ENCODE measurements around the gene FGF12. TPM values are rescaled to one million over a fixed set of nuclear protein-coding genes. Genes with fewer than 3 reads are reported as not detected.

FGF12 gene
- total RNA-seq, 6 experiments from 2014 or later, result 0.29 to 6.5 (median 0.76) TPM

GRCh38 chr3:192566706-192567290, 160.5 kb downstream of the FGF12 start:
- no peaks in the 10 kb centered on the region for H3K27me3 ChIP-seq
- WGBS (ENCODE audit: insufficient coverage, low coverage, low lambda C conversion rate, missing lambda C conversion rate), result 3% methylated on average over 6 of the region's 6 CpGs
- H3K27ac ChIP-seq, result no peak overlapping the region
- no peaks in the 10 kb centered on the region for H3K9me3 ChIP-seq
- no peaks in the 10 kb centered on the region for H3K36me3 ChIP-seq
- no peak overlapping the region for H3K4me3 ChIP-seq
- TF ChIP-seq CTCF (IDR thresholded peaks at IDR 0.05) (peak; percentile 72 to 86 (median 82)), POLR2A (IDR thresholded peaks at IDR 0.05) (no peak)
- peaks cover 0 to 8% (median 2%) of the 10 kb centered on the region in 4 donors for H3K4me1 ChIP-seq
- DNase-seq (peak; percentile 62 to 79 (median 68)), ATAC-seq (peak; percentile 81 to 93 (median 86))
- intact Hi-C loops (cut with DNase I), result loop anchor here (10.0 kb wide), 1 partner anchor 238 kb away; no protein-coding TSS in a partner anchor

- ATAC-seq (no peak), DNase-seq (no peak)
- Histone ChIP-seq H3K9me3 (no peaks in the 10 kb centered on the region), H3K4me1 (no peaks in the 10 kb centered on the region), H3K27ac (no peak overlapping the region), H3K27me3 (no peaks in the 10 kb centered on the region), H3K36me3 (no peaks in the 10 kb centered on the region), H3K4me3 (no peak overlapping the region)
- TF ChIP-seq CTCF (IDR thresholded peaks at IDR 0.05) (no peak), POLR2A (IDR thresholded peaks at IDR 0.05) (no peak)
- intact Hi-C loops (cut with DNase I), result loop anchor here (10.0 kb wide), 1 partner anchor 240 kb away; no protein-coding TSS in a partner anchor
Observed at GRCh38 chr3:192564611-192565010, 162.7 kb downstream of the FGF12 start.

- ATAC-seq (no peak), DNase-seq (no peak)
- H3K4me1 ChIP-seq, result no peaks in the 10 kb centered on the region
- no peaks in the 10 kb centered on the region for H3K27me3 ChIP-seq
- no peak overlapping the region for H3K27ac ChIP-seq
- H3K9me3 ChIP-seq, result no peaks in the 10 kb centered on the region
- no peaks in the 10 kb centered on the region for H3K36me3 ChIP-seq
- no peak overlapping the region for H3K4me3 ChIP-seq
- intact Hi-C loops (cut with DNase I), result loop anchor here (10.0 kb wide), 1 partner anchor 241 kb away; no protein-coding TSS in a partner anchor
- no peak for TF ChIP-seq POLR2A (IDR thresholded peaks at IDR 0.05)
- TF ChIP-seq CTCF (IDR thresholded peaks at IDR 0.05), result no peak
Observed at GRCh38 chr3:192563417-192563816, 163.9 kb downstream of the FGF12 start.

GRCh38 chr3:192553707-192554106, 173.6 kb downstream of the FGF12 start:
- DNase-seq (no peak), ATAC-seq (no peak)
- no peaks in the 10 kb centered on the region for H3K27me3 ChIP-seq
- 41% methylated on average over 5 of the region's 5 CpGs for WGBS (ENCODE audit: insufficient coverage, low coverage, low lambda C conversion rate, missing lambda C conversion rate)
- TF ChIP-seq POLR2A (IDR thresholded peaks at IDR 0.05), result no peak
- TF ChIP-seq CTCF (IDR thresholded peaks at IDR 0.05), result no peak
- H3K4me3 ChIP-seq, result no peak overlapping the region
- no peaks in the 10 kb centered on the region for H3K36me3 ChIP-seq
- no peaks in the 10 kb centered on the region for H3K4me1 ChIP-seq
- H3K9me3 ChIP-seq, result no peaks in the 10 kb centered on the region
- H3K27ac ChIP-seq, result no peak overlapping the region
- intact Hi-C loops (cut with DNase I), result no loop called here

- TF ChIP-seq CTCF (IDR thresholded peaks at IDR 0.05) (no peak), POLR2A (IDR thresholded peaks at IDR 0.05) (no peak)
- 21% methylated on average over 1 of the region's 1 CpG for WGBS (ENCODE audit: insufficient coverage, low coverage, low lambda C conversion rate, missing lambda C conversion rate)
- ATAC-seq (no peak), DNase-seq (no peak)
- Histone ChIP-seq H3K9me3 (no peaks in the 10 kb centered on the region), H3K27me3 (no peaks in the 10 kb centered on the region), H3K4me1 (no peaks in the 10 kb centered on the region), H3K27ac (no peak overlapping the region), H3K4me3 (no peak overlapping the region), H3K36me3 (no peaks in the 10 kb centered on the region)
- intact Hi-C loops (cut with DNase I), result no loop called here
Observed at GRCh38 chr3:192550356-192550755, 177.0 kb downstream of the FGF12 start.
